Tibial artery (tissue), 4 donors: ENCODE measurements around the gene ZCCHC7.

Experiments
- DNase-seq, 2 donors: peaks; one replicate each; pipeline ENCODE4 v3.0.0-alpha.2; 2019
- H3K27ac ChIP-seq, 2 donors: fragments of 200-600 bp; sonication (generic) in 1 of 2; 1 replicate in 1 of 2; 2 replicates in 1 of 2; pipeline ENCODE4 v1.5.1; 2018 to 2019; ENCODE audit warnings: mild to moderate bottlenecking in 1 of 2
- H3K27me3 ChIP-seq, 2 donors: fragments of 200-600 bp; sonication (generic) in 1 of 2; one replicate each; pipeline versions ENCODE4 v1.5.1 to v1.6.0; 2016 to 2019
- H3K36me3 ChIP-seq, 3 donors: fragments of 200-600 bp; sonication (generic) in 2 of 3; one replicate each; pipeline ENCODE4 v1.5.1; 2016 to 2019; ENCODE audit warnings: mild to moderate bottlenecking in 2 of 3
- H3K4me1 ChIP-seq, 4 donors: fragments of 200-600 bp; sonication (generic) in 2 of 4; 1 replicate in 3 of 4; 2 replicates in 1 of 4; pipeline ENCODE4 v1.5.1; 2016 to 2019
- H3K4me3 ChIP-seq, 2 donors: fragments of 200-600 bp; sonication (generic) in 1 of 2; 1 replicate in 1 of 2; 2 replicates in 1 of 2; pipeline ENCODE4 v1.5.1; 2018 to 2019; ENCODE audit warnings: mild to moderate bottlenecking in 2 of 2
- H3K9me3 ChIP-seq, 3 donors: fragments of 200-600 bp; sonication (generic) in 1 of 3; one replicate each; pipeline ENCODE4 v1.5.1; 2016 to 2019
- CTCF ChIP-seq, 2 experiments: fragments of 200-600 bp in 1 of 2; fragments of 450-650 bp in 1 of 2; IDR thresholded peaks; one replicate each; pipeline ENCODE4 v1.5.1; 2017 to 2019; ENCODE audit warnings: antibody characterized with exemption in 2 of 2, mild to moderate bottlenecking in 1 of 2, moderate library complexity in 1 of 2
- intact Hi-C: fragments of 100-400 bp; cut with DNase I; formaldehyde crosslinking; loops from one replicate; pipeline ENCODE4 v1.15.0; 2023; ENCODE audit warnings: low total_unique reads

Gene ZCCHC7

DNA sequence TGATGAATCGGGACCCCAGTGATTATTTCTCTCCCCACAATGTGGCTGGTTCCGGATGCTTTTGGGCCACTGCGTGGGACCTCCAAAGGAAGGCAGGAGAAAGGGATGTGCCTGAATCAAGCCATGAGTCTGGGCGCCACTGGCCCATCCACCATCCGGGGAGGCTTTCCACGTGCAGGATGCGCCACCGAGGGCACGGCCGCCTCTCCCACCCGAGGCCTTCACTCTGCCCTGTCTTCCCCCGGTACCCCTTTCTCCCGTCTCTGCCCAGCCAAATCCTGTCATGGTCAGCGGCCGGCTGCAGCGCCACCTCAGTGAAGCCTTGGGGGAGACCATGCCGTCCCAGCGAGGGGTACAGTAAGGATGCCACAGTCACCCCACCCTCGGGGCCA, 258.2 kb downstream of the ZCCHC7 start:
- no peaks in the 10 kb centered on the region for H3K4me1 ChIP-seq
- H3K27ac ChIP-seq: no peak overlapping the region
- no peaks in the 10 kb centered on the region for H3K36me3 ChIP-seq
- no peaks in the 10 kb centered on the region for H3K27me3 ChIP-seq
- H3K4me3 ChIP-seq: no peak overlapping the region
- no peak for DNase-seq
- TF ChIP-seq CTCF (IDR thresholded peaks at IDR 0.05): no peak
- intact Hi-C loops: no loop called here
- no peaks in the 10 kb centered on the region for H3K9me3 ChIP-seq

GRCh38 chr9:37379835-37380234, 259.5 kb downstream of the ZCCHC7 start:
- no peaks in the 10 kb centered on the region for H3K4me1 ChIP-seq
- no peak overlapping the region for H3K27ac ChIP-seq
- intact Hi-C loops: no loop called here
- no peaks in the 10 kb centered on the region for H3K36me3 ChIP-seq
- TF ChIP-seq CTCF (IDR thresholded peaks at IDR 0.05): no peak
- no peaks in the 10 kb centered on the region for H3K9me3 ChIP-seq
- H3K27me3 ChIP-seq: no peaks in the 10 kb centered on the region
- no peak for DNase-seq
- H3K4me3 ChIP-seq: no peak overlapping the region

DNA sequence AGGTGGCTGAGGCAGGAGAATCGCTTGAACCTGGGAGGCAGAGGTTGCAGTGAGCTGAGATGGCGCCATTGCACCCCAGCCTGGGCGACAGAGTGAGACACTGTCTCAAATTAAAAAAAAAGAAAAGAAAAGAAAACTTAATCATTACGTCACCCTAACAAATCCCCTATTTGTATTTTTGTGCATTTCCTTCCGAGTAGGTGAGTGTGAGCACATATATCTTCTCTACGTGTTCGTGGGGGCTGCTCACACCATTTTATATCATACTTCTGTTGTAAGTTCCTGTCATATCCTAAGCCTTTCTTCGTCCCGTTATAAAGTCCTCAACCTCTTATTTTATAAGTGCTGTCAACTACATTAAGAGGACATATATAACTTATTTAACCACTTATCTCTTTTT, 260.2 kb downstream of the ZCCHC7 start:
- Histone ChIP-seq H3K4me3 (no peak overlapping the region), H3K9me3 (no peaks in the 10 kb centered on the region), H3K27me3 (no peaks in the 10 kb centered on the region), H3K36me3 (no peaks in the 10 kb centered on the region), H3K4me1 (no peaks in the 10 kb centered on the region), H3K27ac (no peak overlapping the region)
- intact Hi-C loops: no loop called here
- DNase-seq: no peak
- no peak for TF ChIP-seq CTCF (IDR thresholded peaks at IDR 0.05)

DNA sequence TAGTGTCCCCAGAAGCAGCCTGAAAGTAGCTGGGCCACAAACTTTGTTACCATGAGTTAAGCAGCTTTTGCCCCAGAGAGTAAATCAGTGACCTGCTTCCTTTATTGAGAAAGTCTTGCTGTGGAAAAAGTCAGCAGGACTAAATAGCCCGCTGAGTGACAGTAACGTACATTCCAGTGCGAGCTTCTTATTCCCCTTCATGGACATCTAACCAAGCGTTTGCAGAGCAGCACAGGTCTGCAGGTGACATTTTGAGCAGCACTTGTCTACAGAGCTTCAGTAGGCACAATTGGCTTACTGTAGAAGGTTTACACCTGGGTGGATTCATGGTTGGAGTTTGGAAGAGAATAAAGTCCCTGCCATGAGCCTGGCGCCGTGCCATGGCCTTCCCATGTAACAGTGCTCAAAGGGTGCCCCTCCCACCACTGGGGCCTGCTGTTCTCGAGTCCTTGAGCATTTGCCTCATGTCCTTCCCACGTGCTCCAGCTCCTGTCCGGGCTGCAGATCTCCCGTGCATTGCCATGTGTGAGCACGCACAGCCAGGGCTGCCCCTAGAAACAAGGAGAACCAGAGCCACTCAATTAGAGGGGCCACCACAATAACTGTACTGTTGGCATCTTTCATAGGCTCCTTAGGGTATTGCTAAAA, 260.8 kb downstream of the ZCCHC7 start:
- Histone ChIP-seq H3K4me1 (no peaks in the 10 kb centered on the region), H3K4me3 (no peak overlapping the region), H3K27ac (no peak overlapping the region), H3K27me3 (no peaks in the 10 kb centered on the region), H3K36me3 (no peaks in the 10 kb centered on the region), H3K9me3 (no peaks in the 10 kb centered on the region)
- no peak for DNase-seq
- TF ChIP-seq CTCF (IDR thresholded peaks at IDR 0.05): no peak
- intact Hi-C loops: no loop called here

DNA sequence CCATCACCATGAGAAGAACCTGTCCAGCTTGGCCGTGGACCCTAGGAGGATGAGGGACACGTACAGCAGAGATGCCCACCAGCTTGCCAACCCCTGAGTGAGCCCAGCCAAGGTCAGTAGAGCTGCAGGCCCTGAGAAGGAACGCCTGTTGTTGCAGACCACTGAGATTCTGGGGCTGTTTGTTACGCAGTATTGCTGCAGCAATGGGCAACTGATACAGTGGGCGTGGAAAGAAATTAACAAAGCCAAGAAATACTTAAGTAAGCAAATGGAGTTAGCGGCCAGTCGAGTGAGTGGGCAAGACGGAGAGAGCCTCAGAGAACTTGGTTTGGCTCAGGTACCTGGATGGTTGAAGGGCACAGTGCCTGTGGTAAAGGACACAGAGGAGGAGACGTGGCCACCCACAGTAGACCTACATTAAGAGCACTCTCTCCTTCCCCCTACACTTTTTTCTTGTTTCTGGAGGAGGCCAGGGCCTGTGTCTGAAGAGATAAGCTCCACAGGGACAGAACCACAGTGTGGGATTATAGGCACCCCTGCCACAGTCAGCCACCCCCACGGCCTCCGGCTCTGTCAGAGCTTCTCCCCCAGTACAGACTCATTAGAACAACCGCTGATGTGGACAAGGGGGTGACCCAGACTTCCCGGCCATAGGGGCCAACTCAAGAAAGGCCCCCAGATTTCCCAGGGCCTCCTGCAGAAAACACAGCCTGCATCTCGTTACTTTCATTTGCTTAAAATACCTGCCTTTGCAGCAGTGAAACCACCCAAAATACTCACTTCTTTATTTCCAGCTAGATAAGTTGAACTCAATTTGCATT, 262.0 kb downstream of the ZCCHC7 start:
- no peak for TF ChIP-seq CTCF (IDR thresholded peaks at IDR 0.05)
- no peak overlapping the region for H3K27ac ChIP-seq
- intact Hi-C loops: no loop called here

More for the DNA sequence above, 262.0 kb downstream of the ZCCHC7 start:
- DNase-seq: no peak
- Histone ChIP-seq H3K27me3 (no peaks in the 10 kb centered on the region), H3K9me3 (no peaks in the 10 kb centered on the region), H3K4me3 (no peak overlapping the region), H3K36me3 (no peaks in the 10 kb centered on the region), H3K4me1 (no peaks in the 10 kb centered on the region)
